Upper lobe of right lung (tissue), 1 donor: ENCODE data around the gene PCDHGA1. TPM values are rescaled to one million over a fixed set of nuclear protein-coding genes. Genes with fewer than 3 reads are reported as not detected.
A peak's percentile ranks its signal among the peaks of the same experiment; 100 is the strongest.

Experiments used
- ATAC-seq: fragments of 200-7000 bp; cut with Tn5 transposase; one replicate; pipeline ENCODE4 v1.9.1; 2020; ENCODE audit warnings: mild to moderate bottlenecking, moderate library complexity
- DNase-seq: peaks from one replicate; pipeline ENCODE4 v3.0.0-alpha.2; 2020
- H3K27ac ChIP-seq: fragments of 200-600 bp; one replicate; pipeline ENCODE4 v1.8.0; 2022
- H3K27me3 ChIP-seq: fragments of 200-600 bp; one replicate; pipeline ENCODE4 v1.8.0; 2022; ENCODE audit warnings: mild to moderate bottlenecking
- H3K36me3 ChIP-seq: fragments of 200-600 bp; one replicate; pipeline ENCODE4 v1.8.0; 2022
- H3K4me1 ChIP-seq: fragments of 200-600 bp; one replicate; pipeline ENCODE4 v1.8.0; 2022
- H3K4me3 ChIP-seq: fragments of 200-600 bp; one replicate; pipeline ENCODE4 v1.8.0; 2022; ENCODE audit warnings: mild to moderate bottlenecking
- H3K9me3 ChIP-seq: fragments of 200-600 bp; one replicate; pipeline ENCODE4 v1.8.0; 2022
- intact Hi-C: fragments of 100-400 bp; cut with DNase I; formaldehyde crosslinking; loops from one replicate; pipeline ENCODE4 v1.11.0; 2022
- total RNA-seq: library from RNA; stranded (reverse); fragmentation: NEBNext Ultra II Directional; extraction: Animal tissue kit (Norgen Biotek cat#: 25700); gene quantifications from one replicate; pipeline ENCODE4 v1.2.1, GENCODE V29; 2021
- TF ChIP-seq, protein P1 (sequence below): fragments of 200-600 bp; IDR thresholded peaks from one replicate; pipeline ENCODE4 v1.8.0; 2022; ENCODE audit warnings: antibody characterized with exemption
- donor health status: DM: no; HTN: yes; CAD: no; lungs with severe emphysema.

The PCDHGA1 gene
- total RNA-seq, 1 donor from 2014 or later, result 0.46 TPM

- peak; percentile 91 for DNase-seq
- Histone ChIP-seq H3K27me3 (peaks cover 6% of the 10 kb centered on the region), H3K36me3 (no peaks in the 10 kb centered on the region), H3K4me3 (peak within 1 kb of the TSS; percentile 64), H3K4me1 (peaks cover 20% of the 10 kb centered on the region), H3K27ac (peak within 1 kb of the TSS; percentile 81), H3K9me3 (no peaks in the 10 kb centered on the region)
- TF ChIP-seq, protein P1, sequence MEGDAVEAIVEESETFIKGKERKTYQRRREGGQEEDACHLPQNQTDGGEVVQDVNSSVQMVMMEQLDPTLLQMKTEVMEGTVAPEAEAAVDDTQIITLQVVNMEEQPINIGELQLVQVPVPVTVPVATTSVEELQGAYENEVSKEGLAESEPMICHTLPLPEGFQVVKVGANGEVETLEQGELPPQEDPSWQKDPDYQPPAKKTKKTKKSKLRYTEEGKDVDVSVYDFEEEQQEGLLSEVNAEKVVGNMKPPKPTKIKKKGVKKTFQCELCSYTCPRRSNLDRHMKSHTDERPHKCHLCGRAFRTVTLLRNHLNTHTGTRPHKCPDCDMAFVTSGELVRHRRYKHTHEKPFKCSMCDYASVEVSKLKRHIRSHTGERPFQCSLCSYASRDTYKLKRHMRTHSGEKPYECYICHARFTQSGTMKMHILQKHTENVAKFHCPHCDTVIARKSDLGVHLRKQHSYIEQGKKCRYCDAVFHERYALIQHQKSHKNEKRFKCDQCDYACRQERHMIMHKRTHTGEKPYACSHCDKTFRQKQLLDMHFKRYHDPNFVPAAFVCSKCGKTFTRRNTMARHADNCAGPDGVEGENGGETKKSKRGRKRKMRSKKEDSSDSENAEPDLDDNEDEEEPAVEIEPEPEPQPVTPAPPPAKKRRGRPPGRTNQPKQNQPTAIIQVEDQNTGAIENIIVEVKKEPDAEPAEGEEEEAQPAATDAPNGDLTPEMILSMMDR, result peak; percentile 39
- intact Hi-C loops, result no loop called here
- peak; percentile 98 for ATAC-seq
Observed at GRCh38 chr5:141475625-141476131, 145.4 kb downstream of the PCDHGA1 start, which contains the start of gene PCDHGC3. PCDHGC3 (plus strand) TSS chr5:141475966; CDS start chr5:141476117, 151 bp downstream.

DNA sequence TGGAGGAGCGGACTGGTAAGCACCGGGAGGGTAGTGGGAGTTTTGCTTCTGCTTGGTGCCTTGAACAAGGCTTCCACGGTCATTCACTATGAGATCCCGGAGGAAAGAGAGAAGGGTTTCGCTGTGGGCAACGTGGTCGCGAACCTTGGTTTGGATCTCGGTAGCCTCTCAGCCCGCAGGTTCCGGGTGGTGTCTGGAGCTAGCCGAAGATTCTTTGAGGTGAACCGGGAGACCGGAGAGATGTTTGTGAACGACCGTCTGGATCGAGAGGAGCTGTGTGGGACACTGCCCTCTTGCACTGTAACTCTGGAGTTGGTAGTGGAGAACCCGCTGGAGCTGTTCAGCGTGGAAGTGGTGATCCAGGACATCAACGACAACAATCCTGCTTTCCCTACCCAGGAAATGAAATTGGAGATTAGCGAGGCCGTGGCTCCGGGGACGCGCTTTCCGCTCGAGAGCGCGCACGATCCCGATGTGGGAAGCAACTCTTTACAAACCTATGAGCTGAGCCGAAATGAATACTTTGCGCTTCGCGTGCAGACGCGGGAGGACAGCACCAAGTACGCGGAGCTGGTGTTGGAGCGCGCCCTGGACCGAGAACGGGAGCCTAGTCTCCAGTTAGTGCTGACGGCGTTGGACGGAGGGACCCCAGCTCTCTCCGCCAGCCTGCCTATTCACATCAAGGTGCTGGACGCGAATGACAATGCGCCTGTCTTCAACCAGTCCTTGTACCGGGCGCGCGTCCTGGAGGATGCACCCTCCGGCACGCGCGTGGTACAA is 146.0 kb downstream of the PCDHGA1 start:
- H3K9me3 ChIP-seq, result no peaks in the 10 kb centered on the region
- peak overlapping the region; percentile 64 for H3K4me3 ChIP-seq
- peaks cover 26% of the 10 kb centered on the region for H3K4me1 ChIP-seq
- ATAC-seq (peak; percentile 52), DNase-seq (peak; percentile 72)
- TF ChIP-seq, protein P1, result no peak
- peaks cover 6% of the 10 kb centered on the region for H3K27me3 ChIP-seq
- H3K27ac ChIP-seq, result peak overlapping the region; percentile 81
- H3K36me3 ChIP-seq, result no peaks in the 10 kb centered on the region
- intact Hi-C loops, result no loop called here

DNA sequence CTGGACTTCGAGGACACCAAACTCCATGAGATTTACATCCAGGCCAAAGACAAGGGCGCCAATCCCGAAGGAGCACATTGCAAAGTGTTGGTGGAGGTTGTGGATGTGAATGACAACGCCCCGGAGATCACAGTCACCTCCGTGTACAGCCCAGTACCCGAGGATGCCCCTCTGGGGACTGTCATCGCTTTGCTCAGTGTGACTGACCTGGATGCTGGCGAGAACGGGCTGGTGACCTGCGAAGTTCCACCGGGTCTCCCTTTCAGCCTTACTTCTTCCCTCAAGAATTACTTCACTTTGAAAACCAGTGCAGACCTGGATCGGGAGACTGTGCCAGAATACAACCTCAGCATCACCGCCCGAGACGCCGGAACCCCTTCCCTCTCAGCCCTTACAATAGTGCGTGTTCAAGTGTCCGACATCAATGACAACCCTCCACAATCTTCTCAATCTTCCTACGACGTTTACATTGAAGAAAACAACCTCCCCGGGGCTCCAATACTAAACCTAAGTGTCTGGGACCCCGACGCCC is 146.8 kb downstream of the PCDHGA1 start:
- Histone ChIP-seq H3K4me3 (peak overlapping the region; percentile 64), H3K27ac (peak overlapping the region; percentile 81), H3K36me3 (no peaks in the 10 kb centered on the region), H3K27me3 (peaks cover 6% of the 10 kb centered on the region), H3K4me1 (peaks cover 28% of the 10 kb centered on the region), H3K9me3 (no peaks in the 10 kb centered on the region)
- TF ChIP-seq, protein P1, result no peak
- intact Hi-C loops, result no loop called here
- DNase-seq, result no peak
- no peak for ATAC-seq

GRCh38 chr5:141477815-141478214 is 147.5 kb downstream of the PCDHGA1 start:
- peak overlapping the region; percentile 64 for H3K4me3 ChIP-seq
- TF ChIP-seq, protein P1, result no peak
- DNase-seq (no peak), ATAC-seq (no peak)
- no peaks in the 10 kb centered on the region for H3K36me3 ChIP-seq
- intact Hi-C loops, result no loop called here
- peaks cover 6% of the 10 kb centered on the region for H3K27me3 ChIP-seq
- peak overlapping the region; percentile 81 for H3K27ac ChIP-seq
- H3K9me3 ChIP-seq, result no peaks in the 10 kb centered on the region
- H3K4me1 ChIP-seq, result peaks cover 28% of the 10 kb centered on the region

DNA sequence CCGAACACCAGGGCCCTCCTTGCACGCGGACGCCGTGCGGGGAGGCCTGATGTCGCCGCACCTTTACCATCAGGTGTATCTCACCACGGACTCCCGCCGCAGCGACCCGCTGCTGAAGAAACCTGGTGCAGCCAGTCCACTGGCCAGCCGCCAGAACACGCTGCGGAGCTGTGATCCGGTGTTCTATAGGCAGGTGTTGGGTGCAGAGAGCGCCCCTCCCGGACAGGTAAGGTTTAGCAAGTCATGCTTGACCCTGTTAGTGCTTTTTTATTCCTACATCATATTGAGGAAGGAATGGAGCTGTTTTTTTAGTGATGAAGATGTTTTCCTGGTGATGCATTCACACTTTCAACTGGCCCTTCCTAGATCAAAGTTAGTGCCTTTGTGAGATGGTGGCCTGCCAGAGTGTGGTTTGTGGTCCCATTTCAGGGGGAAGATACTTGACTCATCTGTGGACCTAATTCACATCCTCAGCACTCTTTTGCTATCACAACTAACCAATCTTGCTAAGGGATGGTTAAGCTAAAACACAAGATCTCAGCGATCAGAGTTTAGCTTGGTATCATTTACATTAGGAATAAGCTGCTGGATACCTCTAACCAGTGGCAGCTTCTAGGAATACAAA is 148.1 kb downstream of the PCDHGA1 start:
- Histone ChIP-seq H3K36me3 (no peaks in the 10 kb centered on the region), H3K4me1 (peaks cover 28% of the 10 kb centered on the region), H3K9me3 (no peaks in the 10 kb centered on the region), H3K4me3 (peak overlapping the region; percentile 64), H3K27ac (no peak overlapping the region), H3K27me3 (peaks cover 6% of the 10 kb centered on the region)
- intact Hi-C loops, result no loop called here
- TF ChIP-seq, protein P1, result peak; percentile 46
- peak; percentile 91 for DNase-seq
- ATAC-seq, result peak; percentile 68
